A673 (cell line): Measurements from ENCODE around the gene TBC1D22A. TPM values are rescaled to one million over a fixed set of nuclear protein-coding genes. Genes with fewer than 3 reads are reported as not detected.

Source experiments
- BruUV-seq: library from RNA; stranded (reverse); fragments of 400-500 nt; replicated peaks from 2 replicates; lab custom pipeline; 2021; lab: Mats Ljungman, UMichigan
- CTCF ChIA-PET: fragments of 300-600 bp; sonication (Branson Sonifier 250); formaldehyde crosslinking; loops from one replicate; lab custom pipeline; 2022; ENCODE audit warnings: antibody characterized with exemption; lab: Charles Lee
- POLR2A ChIA-PET: fragments of 300-600 bp; sonication (Branson Sonifier 250); formaldehyde crosslinking; loops from one replicate; lab custom pipeline; 2022; ENCODE audit warnings: antibody characterized with exemption; ENCODE audit not compliant: low non-redundant PET; lab: Charles Lee
- DNase-seq: peaks from one replicate; pipeline ENCODE4 v3.0.0-alpha.2; 2015; ENCODE audit warnings: low spot score
- H3K27ac ChIP-seq: fragments of 200-600 bp; sonication (generic); 2 replicates; pipeline ENCODE4 v1.5.1; 2016; ENCODE audit warnings: mixed run types, low read depth, mild to moderate bottlenecking, mixed read lengths, antibody characterized with exemption, low read length; ENCODE audit not compliant: poor library complexity, severe bottlenecking
- H3K27me3 ChIP-seq: fragments of 200-600 bp; sonication (generic); replicated peaks from 2 replicates; pipeline ENCODE4 v1.6.1; 2017; ENCODE audit warnings: mixed run types, low read depth, mild to moderate bottlenecking, mixed read lengths, antibody characterized with exemption, low read length; ENCODE audit not compliant: insufficient read depth, poor library complexity
- H3K36me3 ChIP-seq: fragments of 200-600 bp; sonication (generic); 2 replicates; pipeline ENCODE4 v1.6.1; 2016; ENCODE audit warnings: mixed run types, mild to moderate bottlenecking, mixed read lengths, antibody characterized with exemption, low read length; ENCODE audit not compliant: insufficient read depth, poor library complexity, severe bottlenecking
- H3K4me1 ChIP-seq: fragments of 200-600 bp; sonication (generic); 2 replicates; pipeline ENCODE4 v1.6.1; 2017; ENCODE audit warnings: mixed run types, mild to moderate bottlenecking, mixed read lengths, antibody characterized with exemption, low read length; ENCODE audit not compliant: insufficient read depth, poor library complexity, severe bottlenecking
- H3K4me3 ChIP-seq: fragments of 200-600 bp; sonication (generic); 2 replicates; pipeline ENCODE4 v1.5.1; 2016; ENCODE audit warnings: low read depth, mixed run types, mild to moderate bottlenecking, mixed read lengths, low read length; ENCODE audit not compliant: poor library complexity, severe bottlenecking
- H3K9me3 ChIP-seq: fragments of 200-600 bp; sonication (generic); 2 replicates; pipeline ENCODE4 v1.6.1; 2016; ENCODE audit warnings: mixed run types, low read depth, mild to moderate bottlenecking, mixed read lengths, antibody characterized with exemption, low read length; ENCODE audit not compliant: poor library complexity, severe bottlenecking
- EZH2 ChIP-seq: fragments of 200-600 bp; sonication (generic); IDR thresholded peaks from 2 replicates; pipeline ENCODE4 v1.6.1; 2017; ENCODE audit warnings: borderline replicate concordance, low read depth, mild to moderate bottlenecking, mixed read lengths, antibody characterized with exemption, low read length; ENCODE audit not compliant: poor library complexity, severe bottlenecking
- intact Hi-C: fragments of 100-400 bp; cut with micrococcal nuclease; formaldehyde crosslinking; loops from one replicate; pipeline ENCODE4 v1.10.0; 2022; ENCODE audit not compliant: unreplicated experiment
- total RNA-seq: library from RNA; stranded (reverse); gene quantifications from 2 replicates; pipeline ENCODE4 v1.2.3, GENCODE V29; 2021
- TF ChIP-seq, protein P1 (sequence below): fragments of 300-800, 200-600 bp; sonication (generic); conservative IDR thresholded peaks from 2 replicates; pipeline ENCODE4 v1.5.1; 2017; ENCODE audit warnings: low read depth, mild to moderate bottlenecking, antibody characterized with exemption, low read length, moderate library complexity, mixed read lengths

TBC1D22A gene
- total RNA-seq, 1 experiment from 2014 or later = 22.5 TPM

DNA sequence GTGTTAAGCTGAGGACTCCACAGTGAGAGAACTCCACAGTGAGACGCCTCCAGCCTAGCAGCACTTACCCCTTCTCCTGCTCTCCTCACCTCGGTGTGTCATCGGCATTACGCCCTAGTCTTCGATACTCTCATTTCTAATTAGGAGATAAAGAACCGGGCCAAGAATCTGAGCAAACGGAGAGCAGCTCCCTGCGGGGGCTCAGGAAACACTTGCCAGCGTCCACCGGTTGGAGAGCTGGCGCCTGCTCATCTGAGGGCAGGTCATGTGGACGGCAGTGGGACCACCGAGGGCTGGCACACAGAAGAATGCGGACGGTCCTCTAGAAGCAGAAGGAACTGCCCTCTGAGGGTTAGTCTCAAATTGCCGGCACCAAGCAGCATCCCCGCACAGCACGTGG, 37.4 kb upstream of the TBC1D22A start:
- TF ChIP-seq EZH2 = no peak
- TF ChIP-seq, protein P1, sequence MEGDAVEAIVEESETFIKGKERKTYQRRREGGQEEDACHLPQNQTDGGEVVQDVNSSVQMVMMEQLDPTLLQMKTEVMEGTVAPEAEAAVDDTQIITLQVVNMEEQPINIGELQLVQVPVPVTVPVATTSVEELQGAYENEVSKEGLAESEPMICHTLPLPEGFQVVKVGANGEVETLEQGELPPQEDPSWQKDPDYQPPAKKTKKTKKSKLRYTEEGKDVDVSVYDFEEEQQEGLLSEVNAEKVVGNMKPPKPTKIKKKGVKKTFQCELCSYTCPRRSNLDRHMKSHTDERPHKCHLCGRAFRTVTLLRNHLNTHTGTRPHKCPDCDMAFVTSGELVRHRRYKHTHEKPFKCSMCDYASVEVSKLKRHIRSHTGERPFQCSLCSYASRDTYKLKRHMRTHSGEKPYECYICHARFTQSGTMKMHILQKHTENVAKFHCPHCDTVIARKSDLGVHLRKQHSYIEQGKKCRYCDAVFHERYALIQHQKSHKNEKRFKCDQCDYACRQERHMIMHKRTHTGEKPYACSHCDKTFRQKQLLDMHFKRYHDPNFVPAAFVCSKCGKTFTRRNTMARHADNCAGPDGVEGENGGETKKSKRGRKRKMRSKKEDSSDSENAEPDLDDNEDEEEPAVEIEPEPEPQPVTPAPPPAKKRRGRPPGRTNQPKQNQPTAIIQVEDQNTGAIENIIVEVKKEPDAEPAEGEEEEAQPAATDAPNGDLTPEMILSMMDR = no peak
- intact Hi-C loops = no loop called here
- DNase-seq = no peak
- peaks cover under 1% of the 10 kb centered on the region for H3K4me1 ChIP-seq
- CTCF ChIA-PET = no interaction called here
- POLR2A ChIA-PET = no interaction called here
- H3K27me3 ChIP-seq = no peaks in the 10 kb centered on the region
- BruUV-seq = no TSS peak
- no peak overlapping the region for H3K27ac ChIP-seq
- H3K4me3 ChIP-seq = no peak overlapping the region
- H3K9me3 ChIP-seq = no peaks in the 10 kb centered on the region
- peaks cover 22% of the 10 kb centered on the region for H3K36me3 ChIP-seq

DNA sequence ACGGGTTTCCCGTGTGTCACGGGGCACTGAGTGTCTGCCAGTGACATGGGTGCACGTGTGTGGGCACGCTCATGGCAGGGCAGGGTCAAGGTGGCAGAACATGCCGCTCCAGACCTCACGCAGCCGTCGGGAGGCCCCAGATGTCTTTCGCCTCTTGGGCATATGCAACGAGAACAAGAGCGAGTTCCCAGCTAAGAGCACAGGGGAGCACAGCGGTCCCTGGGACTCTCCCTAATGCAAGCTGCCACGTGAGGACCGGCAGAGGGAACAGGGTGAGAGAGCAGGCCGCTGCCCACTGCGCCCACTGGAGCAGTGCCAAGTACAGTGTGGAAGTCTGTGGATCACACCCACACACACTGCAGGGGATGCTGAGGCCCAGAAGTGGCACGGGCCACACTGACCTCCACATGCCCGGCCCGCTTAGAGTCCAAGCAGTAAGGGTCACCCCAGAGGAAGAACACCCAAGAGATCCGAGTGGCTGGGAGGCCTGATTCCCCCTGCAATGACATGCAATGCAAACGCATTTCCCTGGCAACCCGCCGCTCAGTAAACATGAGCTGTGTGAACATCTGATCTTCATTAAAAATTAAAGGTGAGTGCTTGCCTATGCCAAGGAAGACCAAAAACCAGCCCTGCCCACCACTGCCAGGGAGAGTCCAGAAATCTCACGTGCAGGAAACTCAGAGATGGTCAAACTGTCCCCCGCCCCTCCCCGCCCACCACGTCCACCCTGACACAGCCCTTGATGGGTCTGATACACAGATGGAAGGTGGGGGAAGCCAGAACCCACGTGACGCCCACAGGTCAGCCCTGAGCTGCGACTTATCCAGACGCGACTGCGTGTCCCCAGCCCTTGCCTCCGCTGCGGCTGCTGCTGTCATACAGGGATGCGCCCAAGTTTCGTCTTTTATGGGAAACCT, 36.1 kb upstream of the TBC1D22A start:
- Histone ChIP-seq H3K9me3 (no peaks in the 10 kb centered on the region), H3K4me1 (peaks cover 12% of the 10 kb centered on the region), H3K4me3 (no peak overlapping the region), H3K27me3 (no peaks in the 10 kb centered on the region), H3K27ac (no peak overlapping the region), H3K36me3 (peaks cover 16% of the 10 kb centered on the region)
- BruUV-seq = no TSS peak
- CTCF ChIA-PET = no interaction called here
- POLR2A ChIA-PET = interaction anchor here (0.5 to 0.6 kb wide), 2 partner anchors 62 to 966 kb away, joined by 4 to 10 read pairs; no protein-coding TSS in a partner anchor
- intact Hi-C loops = no loop called here
- TF ChIP-seq, protein P1 = no peak
- TF ChIP-seq EZH2 = no peak
- no peak for DNase-seq

DNA sequence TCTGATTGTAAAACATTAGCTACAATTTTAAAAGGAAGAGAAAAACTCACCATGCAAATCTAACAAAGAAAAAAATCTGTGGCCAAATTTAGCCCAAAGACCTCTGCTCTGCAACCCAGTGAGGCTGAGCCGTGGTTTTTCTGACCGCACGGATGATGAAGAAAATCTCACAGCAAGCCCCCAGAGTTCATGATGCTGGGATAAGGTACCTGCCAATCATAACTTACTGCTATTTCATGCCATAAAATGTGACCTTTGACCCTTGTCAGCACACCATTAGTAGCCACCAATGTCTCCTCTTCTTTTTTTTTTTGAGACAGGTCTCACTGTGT, 35.5 kb upstream of the TBC1D22A start:
- CTCF ChIA-PET = no interaction called here
- intact Hi-C loops = no loop called here
- Histone ChIP-seq H3K27me3 (no peaks in the 10 kb centered on the region), H3K36me3 (peaks cover 19% of the 10 kb centered on the region), H3K9me3 (no peaks in the 10 kb centered on the region), H3K27ac (no peak overlapping the region), H3K4me3 (no peak overlapping the region), H3K4me1 (peaks cover 14% of the 10 kb centered on the region)
- BruUV-seq = no TSS peak
- no peak for DNase-seq
- TF ChIP-seq, protein P1 = no peak
- no peak for TF ChIP-seq EZH2
- POLR2A ChIA-PET = interaction anchor here (0.6 kb wide), 1 partner anchor 966 kb away, joined by 10 read pairs; no protein-coding TSS in a partner anchor
